ENCODE results near the gene CYBA.

GRCh38 chr16:88593489-88593888 is 57.4 kb downstream of the CYBA start:
- TF ChIP-seq CTCF (conservative IDR thresholded peaks at IDR 0.05; ENCODE audit: low read length) (no peak), EZH2phosphoT487 (IDR thresholded peaks at IDR 0.05; ENCODE audit: borderline replicate concordance, low read depth, low read length) (no peak)
